ENCODE measurements around the gene MEF2D. TPM values are rescaled to one million over a fixed set of nuclear protein-coding genes. Genes with fewer than 3 reads are reported as not detected.

MEF2D gene
- total RNA-seq, 6 donors from 2014 or later, result 42.7 to 146 (median 58.7) TPM

DNA sequence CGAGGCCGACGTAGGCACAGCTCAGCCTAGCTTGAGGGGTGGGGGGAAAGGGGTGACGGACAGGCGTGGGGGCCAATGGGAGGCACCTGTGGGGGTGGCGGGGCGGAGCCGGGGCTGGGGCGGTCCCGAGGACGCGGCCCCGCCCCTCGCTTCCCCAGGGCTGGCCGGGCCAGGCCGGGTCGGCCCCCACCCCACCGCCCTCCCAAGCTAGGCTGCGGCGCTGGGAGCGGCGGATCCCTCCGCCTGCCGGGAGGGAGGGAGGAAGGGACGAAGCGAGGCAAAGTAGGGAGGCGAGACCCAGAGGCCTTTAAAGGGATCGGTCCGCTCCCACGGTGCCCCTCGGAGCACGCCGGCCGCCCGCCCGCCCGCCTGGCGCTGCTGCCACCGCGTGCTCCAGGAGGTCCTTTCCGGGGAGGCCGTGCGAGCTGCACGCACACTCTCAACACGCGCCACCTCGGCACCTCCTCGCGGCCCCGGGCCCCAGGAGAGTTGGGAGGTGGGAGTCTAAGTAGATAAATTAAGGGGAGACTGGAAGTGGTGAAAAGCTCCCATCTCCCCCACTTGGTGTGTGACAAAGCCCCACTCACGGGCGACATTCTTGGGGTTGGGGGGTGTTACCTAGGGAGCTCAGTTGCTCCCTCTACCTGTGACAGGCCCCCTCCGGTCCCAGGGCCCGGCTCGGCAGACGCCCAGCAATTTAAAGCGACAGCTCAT lies 375 bp upstream of the MEF2D start:
- peak overlapping the region; percentile 67 to 90 (median 72) for H3K4me3 ChIP-seq
- H3K36me3 ChIP-seq, result no peaks in the 10 kb centered on the region
- H3K27me3 ChIP-seq, result no peaks in the 10 kb centered on the region
- 0 to 1% methylated on average over 21 to 37 of the region's 57 CpGs for WGBS, 2 donors
- DNase-seq, result peak; percentile 95 to 98
- peak; percentile 90 to 93 for ATAC-seq (ENCODE audit: low FRiP score in 2 of 2)
- TF ChIP-seq POLR2A (IDR thresholded peaks at IDR 0.05), result peak; percentile 59 to 99 (median 77)
- TF ChIP-seq, protein P1, sequence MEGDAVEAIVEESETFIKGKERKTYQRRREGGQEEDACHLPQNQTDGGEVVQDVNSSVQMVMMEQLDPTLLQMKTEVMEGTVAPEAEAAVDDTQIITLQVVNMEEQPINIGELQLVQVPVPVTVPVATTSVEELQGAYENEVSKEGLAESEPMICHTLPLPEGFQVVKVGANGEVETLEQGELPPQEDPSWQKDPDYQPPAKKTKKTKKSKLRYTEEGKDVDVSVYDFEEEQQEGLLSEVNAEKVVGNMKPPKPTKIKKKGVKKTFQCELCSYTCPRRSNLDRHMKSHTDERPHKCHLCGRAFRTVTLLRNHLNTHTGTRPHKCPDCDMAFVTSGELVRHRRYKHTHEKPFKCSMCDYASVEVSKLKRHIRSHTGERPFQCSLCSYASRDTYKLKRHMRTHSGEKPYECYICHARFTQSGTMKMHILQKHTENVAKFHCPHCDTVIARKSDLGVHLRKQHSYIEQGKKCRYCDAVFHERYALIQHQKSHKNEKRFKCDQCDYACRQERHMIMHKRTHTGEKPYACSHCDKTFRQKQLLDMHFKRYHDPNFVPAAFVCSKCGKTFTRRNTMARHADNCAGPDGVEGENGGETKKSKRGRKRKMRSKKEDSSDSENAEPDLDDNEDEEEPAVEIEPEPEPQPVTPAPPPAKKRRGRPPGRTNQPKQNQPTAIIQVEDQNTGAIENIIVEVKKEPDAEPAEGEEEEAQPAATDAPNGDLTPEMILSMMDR (IDR thresholded peaks at IDR 0.05), result peak in 5 of 6 experiments; percentile 44 to 55 (median 49)
- peak in 1 of 4 donors; percentile 64 for TF ChIP-seq EP300 (IDR thresholded peaks at IDR 0.05)
- TF ChIP-seq POLR2AphosphoS5 (IDR thresholded peaks at IDR 0.05), result peak; percentile 96 to 98
- H3K9me3 ChIP-seq, result no peaks in the 10 kb centered on the region
- peaks cover 65 to 78% (median 73%) of the 10 kb centered on the region in 4 donors for H3K4me1 ChIP-seq
- H3K27ac ChIP-seq, result peak overlapping the region; percentile 99 to 100 (median 100)

DNA sequence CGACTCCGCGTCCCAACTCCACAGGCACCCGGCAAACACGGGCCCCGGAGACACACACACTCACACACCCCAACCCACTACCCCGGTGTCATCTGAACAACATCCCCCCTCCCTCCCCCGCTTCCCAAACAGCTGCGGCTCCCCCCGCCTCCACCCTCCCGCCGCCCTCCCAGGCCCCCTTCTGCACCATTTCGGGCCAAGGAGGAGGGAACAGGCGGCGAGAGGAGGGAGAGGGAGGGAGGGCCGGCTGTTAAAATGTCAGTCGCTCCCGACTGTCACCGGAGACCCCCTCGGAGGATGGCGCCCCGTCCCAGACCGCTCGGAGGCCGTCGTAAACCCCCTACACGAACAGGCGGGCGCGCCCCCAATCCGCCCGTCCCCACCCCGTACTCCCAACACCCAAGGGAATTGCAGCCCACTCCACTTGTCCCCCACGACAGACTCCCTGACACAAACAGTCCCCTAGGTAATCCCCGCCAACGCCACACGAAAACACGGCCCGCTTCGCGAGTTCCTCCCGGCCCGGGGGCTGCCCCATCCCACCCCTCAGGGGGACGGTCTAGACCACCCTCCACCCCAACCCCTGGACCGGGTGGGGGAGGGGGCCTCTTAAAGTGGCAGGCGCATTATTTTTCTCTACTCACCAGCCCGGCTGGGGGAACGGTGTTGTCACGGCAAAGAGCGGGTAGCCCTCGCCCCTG lies 583 bp downstream of the MEF2D start:
- 0 to 2% methylated on average over 18 to 31 of the region's 51 CpGs for WGBS, 2 donors
- peak overlapping the region; percentile 99 to 100 (median 100) for H3K27ac ChIP-seq
- H3K4me3 ChIP-seq, result peak overlapping the region; percentile 67 to 90 (median 72)
- H3K36me3 ChIP-seq, result no peaks in the 10 kb centered on the region
- DNase-seq (peak in 1 of 2 donors; percentile 87), ATAC-seq (ENCODE audit: low FRiP score in 2 of 2) (peak in 1 of 2 donors; percentile 12)
- TF ChIP-seq, protein P1 (IDR thresholded peaks at IDR 0.05), result no peak
- TF ChIP-seq POLR2AphosphoS5 (IDR thresholded peaks at IDR 0.05) (no peak), EP300 (IDR thresholded peaks at IDR 0.05) (no peak), POLR2A (IDR thresholded peaks at IDR 0.05) (no peak)
- no peaks in the 10 kb centered on the region for H3K27me3 ChIP-seq
- peaks cover 68 to 81% (median 76%) of the 10 kb centered on the region in 4 donors for H3K4me1 ChIP-seq
- H3K9me3 ChIP-seq, result no peaks in the 10 kb centered on the region

DNA sequence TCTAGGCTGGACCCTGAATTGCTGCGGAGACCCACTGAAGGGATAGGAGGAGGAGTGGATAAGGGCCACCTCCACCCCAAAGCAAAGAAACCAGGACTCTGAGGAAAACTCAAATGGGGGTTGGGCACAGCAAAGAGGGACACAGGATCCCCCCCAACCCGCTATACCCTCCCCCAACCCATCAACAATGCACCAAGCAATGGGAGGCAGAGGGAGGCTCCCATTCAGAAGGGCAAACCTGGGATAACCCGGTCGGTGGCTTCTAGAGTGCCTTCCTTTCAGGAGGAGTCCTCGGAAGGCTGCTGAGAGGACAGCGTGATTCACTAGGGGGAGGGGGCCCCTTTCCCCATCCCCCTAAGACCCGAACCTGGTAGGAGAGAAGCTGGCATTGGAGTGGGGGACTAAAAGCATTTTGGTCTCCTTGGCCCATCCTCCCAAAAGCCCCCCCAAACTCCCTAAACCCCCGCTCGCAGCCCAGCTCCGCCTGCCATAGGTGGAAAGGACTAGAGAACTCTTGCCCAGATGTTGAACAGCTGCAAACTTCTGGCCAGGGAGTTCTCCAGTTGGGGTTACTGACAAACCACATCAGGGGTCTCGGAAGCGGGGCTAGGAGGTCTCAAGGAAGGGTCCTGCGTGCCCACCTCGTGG lies 1.3 kb downstream of the MEF2D start:
- Histone ChIP-seq H3K36me3 (peaks cover 0 to 2% (median 0%) of the 10 kb centered on the region in 4 donors), H3K9me3 (no peaks in the 10 kb centered on the region), H3K4me3 (peak overlapping the region; percentile 67 to 90 (median 72)), H3K27ac (peak overlapping the region; percentile 99 to 100 (median 100)), H3K27me3 (no peaks in the 10 kb centered on the region), H3K4me1 (peaks cover 70 to 81% (median 77%) of the 10 kb centered on the region in 4 donors)
- TF ChIP-seq POLR2AphosphoS5 (IDR thresholded peaks at IDR 0.05) (no peak), POLR2A (IDR thresholded peaks at IDR 0.05) (no peak), EP300 (IDR thresholded peaks at IDR 0.05) (no peak)
- TF ChIP-seq, protein P1 (IDR thresholded peaks at IDR 0.05), result no peak
- 2 to 5% methylated on average over 8 to 10 of the region's 14 CpGs for WGBS, 2 donors
- DNase-seq (no peak), ATAC-seq (ENCODE audit: low FRiP score in 2 of 2) (no peak)

DNA sequence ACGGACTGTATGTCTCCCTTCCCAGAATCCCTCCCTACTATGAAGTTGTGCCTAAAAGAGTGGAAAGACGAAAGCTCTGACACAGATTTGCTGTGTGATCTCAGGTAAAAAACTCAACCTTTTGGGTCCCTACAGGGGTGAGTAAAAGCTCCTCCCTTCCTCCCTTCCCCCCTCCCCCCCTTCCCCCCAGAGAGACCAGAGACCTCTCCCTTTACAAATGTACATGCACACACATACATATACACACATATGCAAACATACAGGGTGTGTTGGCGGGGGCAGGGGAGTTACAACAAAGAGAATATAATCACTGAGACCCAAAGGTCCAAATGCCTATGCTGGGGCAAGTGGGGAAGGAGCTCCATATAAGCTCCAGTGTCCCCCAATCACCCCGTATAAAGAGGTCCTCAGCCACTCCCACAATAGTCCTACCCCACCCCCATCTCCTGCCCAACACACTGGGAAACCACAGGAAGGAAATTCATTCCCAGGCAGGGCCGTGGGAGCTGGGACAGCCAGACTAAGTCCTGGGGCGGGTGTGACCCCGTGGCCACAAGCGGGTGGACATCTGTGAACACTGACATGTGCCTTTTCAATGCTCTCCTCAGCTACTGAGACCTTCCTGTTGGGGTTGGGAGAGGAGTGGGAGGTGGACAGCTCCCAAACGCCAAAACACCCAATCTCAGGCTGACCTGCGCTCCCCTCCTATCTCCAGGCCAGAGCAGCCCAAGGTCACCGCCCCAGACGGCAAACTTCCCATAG lies 2.0 kb downstream of the MEF2D start:
- Histone ChIP-seq H3K27ac (peak overlapping the region; percentile 99 to 100 (median 100)), H3K36me3 (peaks cover 0 to 2% (median 0%) of the 10 kb centered on the region in 4 donors), H3K4me1 (peaks cover 70 to 81% (median 77%) of the 10 kb centered on the region in 4 donors), H3K9me3 (no peaks in the 10 kb centered on the region), H3K27me3 (no peaks in the 10 kb centered on the region), H3K4me3 (peak overlapping the region; percentile 67 to 90 (median 72))
- DNase-seq, result peak in 1 of 2 donors; percentile 69
- TF ChIP-seq EP300 (IDR thresholded peaks at IDR 0.05) (peak in 1 of 4 donors; percentile 44), POLR2AphosphoS5 (IDR thresholded peaks at IDR 0.05) (peak; percentile 50 to 95), POLR2A (IDR thresholded peaks at IDR 0.05) (peak in 2 of 4 donors; percentile 30 to 59)
- TF ChIP-seq, protein P1 (IDR thresholded peaks at IDR 0.05), result no peak
- ATAC-seq (ENCODE audit: low FRiP score in 2 of 2), result no peak
- WGBS, 2 donors, result 11 to 17% methylated on average over 7 to 12 of the region's 12 CpGs
